ENCODE measurements around the gene HTR2B.

DNA sequence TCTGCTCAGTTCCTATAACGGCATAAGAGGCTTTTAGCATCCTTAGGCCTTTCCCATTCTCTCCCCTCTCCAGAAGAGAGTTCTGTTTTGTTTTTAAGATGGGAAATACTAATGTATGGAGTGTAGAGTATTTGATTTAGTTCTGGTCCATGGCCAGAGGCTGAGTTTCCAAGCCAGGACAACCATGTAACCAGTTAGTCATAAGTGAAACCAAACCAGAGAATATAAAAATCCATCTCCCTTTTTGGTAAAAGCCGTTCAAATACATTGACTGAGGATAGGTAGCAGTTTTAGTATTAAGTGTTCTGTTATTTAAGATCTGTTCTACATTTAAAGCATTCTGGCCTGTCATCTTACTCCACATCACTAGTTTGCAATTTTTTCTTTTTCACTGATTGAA lies 65.1 kb downstream of the HTR2B start:
- TF ChIP-seq, protein P1, sequence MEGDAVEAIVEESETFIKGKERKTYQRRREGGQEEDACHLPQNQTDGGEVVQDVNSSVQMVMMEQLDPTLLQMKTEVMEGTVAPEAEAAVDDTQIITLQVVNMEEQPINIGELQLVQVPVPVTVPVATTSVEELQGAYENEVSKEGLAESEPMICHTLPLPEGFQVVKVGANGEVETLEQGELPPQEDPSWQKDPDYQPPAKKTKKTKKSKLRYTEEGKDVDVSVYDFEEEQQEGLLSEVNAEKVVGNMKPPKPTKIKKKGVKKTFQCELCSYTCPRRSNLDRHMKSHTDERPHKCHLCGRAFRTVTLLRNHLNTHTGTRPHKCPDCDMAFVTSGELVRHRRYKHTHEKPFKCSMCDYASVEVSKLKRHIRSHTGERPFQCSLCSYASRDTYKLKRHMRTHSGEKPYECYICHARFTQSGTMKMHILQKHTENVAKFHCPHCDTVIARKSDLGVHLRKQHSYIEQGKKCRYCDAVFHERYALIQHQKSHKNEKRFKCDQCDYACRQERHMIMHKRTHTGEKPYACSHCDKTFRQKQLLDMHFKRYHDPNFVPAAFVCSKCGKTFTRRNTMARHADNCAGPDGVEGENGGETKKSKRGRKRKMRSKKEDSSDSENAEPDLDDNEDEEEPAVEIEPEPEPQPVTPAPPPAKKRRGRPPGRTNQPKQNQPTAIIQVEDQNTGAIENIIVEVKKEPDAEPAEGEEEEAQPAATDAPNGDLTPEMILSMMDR (IDR thresholded peaks at IDR 0.05) = no peak
- no peak for TF ChIP-seq POLR2A (IDR thresholded peaks at IDR 0.05)

Measured in heart left ventricle (tissue), 13 donors.